Smooth muscle cell (in vitro differentiated cells): ENCODE data around the gene EXOC4. TPM values are rescaled to one million over a fixed set of nuclear protein-coding genes. Genes with fewer than 3 reads are reported as not detected.

Experiments used
- DNase-seq: peaks from one replicate; lab custom pipeline; 2025; ENCODE audit not compliant: unreplicated experiment; lab: John Stamatoyannopoulos, UW
- H2AFZ ChIP-seq: fragments of 200-600 bp; sonication (generic); 2 replicates; pipeline ENCODE4 v1.6.0; 2016; ENCODE audit warnings: antibody characterized with exemption, low read depth, mild to moderate bottlenecking
- H3F3A ChIP-seq: fragments of 200-600 bp; sonication (generic); 2 replicates; pipeline ENCODE4 v1.6.0; 2017; ENCODE audit warnings: antibody characterized with exemption, low read depth
- H3K27ac ChIP-seq: fragments of 200-600 bp; sonication (generic); 2 replicates; pipeline ENCODE4 v1.5.1; 2016; ENCODE audit warnings: low read depth, mild to moderate bottlenecking
- H3K27me3 ChIP-seq: fragments of 200-600 bp; sonication (generic); 2 replicates; pipeline ENCODE4 v1.6.1; 2016; ENCODE audit warnings: low read depth, mild to moderate bottlenecking
- H3K36me3 ChIP-seq: fragments of 200-600 bp; sonication (generic); 2 replicates; pipeline ENCODE4 v1.5.1; 2016; ENCODE audit warnings: low read depth
- H3K4me1 ChIP-seq: fragments of 200-600 bp; sonication (generic); 2 replicates; pipeline ENCODE4 v1.5.1; 2016; ENCODE audit warnings: low read depth
- H3K4me2 ChIP-seq: fragments of 200-600 bp; sonication (generic); 2 replicates; pipeline ENCODE4 v1.6.0; 2016; ENCODE audit warnings: mild to moderate bottlenecking
- H3K4me3 ChIP-seq: fragments of 200-600 bp; sonication (generic); 2 replicates; pipeline ENCODE4 v1.5.1; 2016; ENCODE audit warnings: mild to moderate bottlenecking
- H3K79me2 ChIP-seq: fragments of 200-600 bp; sonication (generic); 2 replicates; pipeline ENCODE4 v1.6.0; 2016; ENCODE audit warnings: low read depth, mild to moderate bottlenecking
- H3K9ac ChIP-seq: fragments of 200-600 bp; sonication (generic); 2 replicates; pipeline ENCODE4 v1.6.0; 2016; ENCODE audit warnings: low read depth
- H3K9me3 ChIP-seq: fragments of 200-600 bp; sonication (generic); replicated peaks from 2 replicates; pipeline ENCODE4 v1.5.1; 2016; ENCODE audit warnings: low read depth
- H4K20me1 ChIP-seq: fragments of 200-600 bp; sonication (generic); 2 replicates; pipeline ENCODE4 v1.6.0; 2016; ENCODE audit warnings: low read depth
- CTCF ChIP-seq: fragments of 200-600 bp; sonication (generic); IDR thresholded peaks from 2 replicates; pipeline ENCODE4 v1.5.1; 2017; ENCODE audit warnings: borderline replicate concordance, mild to moderate bottlenecking, antibody characterized with exemption; ENCODE audit not compliant: insufficient read depth, poor library complexity, severe bottlenecking
- whole genome bisulfite sequencing: methylation state at CpG from one replicate; pipeline ENCODE4 v1.1.7; 2016; ENCODE audit warnings: low lambda C conversion rate; 5-methylcytosine and 5-hydroxymethylcytosine counted together
- polyA plus RNA-seq: library from polyadenylated mRNA; unstranded; fragments of >200 nt; fragmentation: Nextera tagmentation; extraction: Ambion mirVana; gene quantifications from 2 replicates; pipeline ENCODE4 v1.2.1, GENCODE V29; 2016
- total RNA-seq: library from RNA; depleted of rRNA; stranded (reverse); fragments of >200 nt; gene quantifications from 2 replicates; pipeline ENCODE4 v1.2.3, GENCODE V29; 2014

Gene EXOC4
- total and polyA plus RNA-seq, 2 experiments from 2014 or later = 21.5 to 47.1 TPM

GRCh38 chr7:133481676-133482075, 228.8 kb downstream of the EXOC4 start:
- DNase-seq = no peak
- H3K9me3 ChIP-seq = no peaks in the 10 kb centered on the region
- H3K4me3 ChIP-seq = no peak overlapping the region
- no peak for TF ChIP-seq CTCF
- H3F3A ChIP-seq = no peaks in the 10 kb centered on the region
- peaks cover under 1% of the 10 kb centered on the region for H3K36me3 ChIP-seq
- no peaks in the 10 kb centered on the region for H3K4me1 ChIP-seq
- no peak overlapping the region for H2AFZ ChIP-seq
- H3K9ac ChIP-seq = no peak overlapping the region
- no peak overlapping the region for H3K4me2 ChIP-seq
- H4K20me1 ChIP-seq = peaks cover 22% of the 10 kb centered on the region
- WGBS = 79% methylated on average over 3 of the region's 3 CpGs
- H3K27ac ChIP-seq = no peak overlapping the region
- no peaks in the 10 kb centered on the region for H3K27me3 ChIP-seq
- no peaks in the 10 kb centered on the region for H3K79me2 ChIP-seq

- no peaks in the 10 kb centered on the region for H3K79me2 ChIP-seq
- no peak overlapping the region for H2AFZ ChIP-seq
- H3F3A ChIP-seq = no peaks in the 10 kb centered on the region
- no peaks in the 10 kb centered on the region for H3K9me3 ChIP-seq
- H3K4me3 ChIP-seq = no peak overlapping the region
- H3K27ac ChIP-seq = no peak overlapping the region
- H4K20me1 ChIP-seq = peaks cover 22% of the 10 kb centered on the region
- no peak overlapping the region for H3K4me2 ChIP-seq
- no peak for DNase-seq
- H3K9ac ChIP-seq = no peak overlapping the region
- H3K36me3 ChIP-seq = no peaks in the 10 kb centered on the region
- TF ChIP-seq CTCF = no peak
- no peaks in the 10 kb centered on the region for H3K4me1 ChIP-seq
- 100% methylated on average over 1 of the region's 1 CpG for WGBS
- H3K27me3 ChIP-seq = no peaks in the 10 kb centered on the region
These were observed 229.7 kb downstream of the EXOC4 start for GRCh38 chr7:133482599-133482998.

DNA sequence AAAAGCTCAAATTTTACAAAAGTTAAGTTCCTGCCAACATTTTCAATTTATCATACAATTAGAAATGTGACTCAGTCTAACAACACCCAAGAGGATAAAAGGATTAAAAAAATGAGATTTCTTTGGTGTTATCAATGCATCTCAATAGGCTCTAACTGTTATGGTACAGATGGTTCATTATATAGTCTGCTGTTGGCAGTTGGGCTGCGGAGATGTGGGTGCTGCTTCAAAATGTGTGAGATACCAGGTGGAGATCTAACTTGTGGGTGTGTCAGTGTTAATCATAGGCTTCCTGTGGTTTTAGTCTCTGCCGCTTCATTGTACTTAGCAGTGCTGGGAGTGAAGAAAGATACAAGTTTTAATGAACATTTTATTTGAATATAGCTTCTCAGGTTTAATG, 231.2 kb downstream of the EXOC4 start:
- Histone ChIP-seq H3K27ac (no peak overlapping the region), H3K4me1 (no peaks in the 10 kb centered on the region), H3K36me3 (no peaks in the 10 kb centered on the region), H2AFZ (no peak overlapping the region), H3K27me3 (no peaks in the 10 kb centered on the region), H3K4me3 (no peak overlapping the region), H3K4me2 (no peak overlapping the region), H3K9me3 (no peaks in the 10 kb centered on the region), H3K79me2 (no peaks in the 10 kb centered on the region), H3F3A (no peaks in the 10 kb centered on the region), H4K20me1 (peaks cover 15% of the 10 kb centered on the region), H3K9ac (no peak overlapping the region)
- no peak for DNase-seq
- 73% methylated on average over 2 of the region's 2 CpGs for WGBS
- no peak for TF ChIP-seq CTCF

- no peak for TF ChIP-seq CTCF
- 90% methylated on average over 3 of the region's 3 CpGs for WGBS
These were observed 237.0 kb downstream of the EXOC4 start for GRCh38 chr7:133489906-133490305.

More at GRCh38 chr7:133489906-133490305, 237.0 kb downstream of the EXOC4 start:
- no peaks in the 10 kb centered on the region for H3K79me2 ChIP-seq
- peaks cover 7% of the 10 kb centered on the region for H3F3A ChIP-seq
- no peak for DNase-seq
- H3K27me3 ChIP-seq = no peaks in the 10 kb centered on the region
- no peak overlapping the region for H3K9ac ChIP-seq
- H4K20me1 ChIP-seq = peaks cover 16% of the 10 kb centered on the region
- no peak overlapping the region for H3K4me2 ChIP-seq
- H3K36me3 ChIP-seq = peaks cover 4% of the 10 kb centered on the region
- no peak overlapping the region for H3K4me3 ChIP-seq
- no peaks in the 10 kb centered on the region for H3K9me3 ChIP-seq
- H3K27ac ChIP-seq = no peak overlapping the region
- no peak overlapping the region for H2AFZ ChIP-seq
- H3K4me1 ChIP-seq = no peaks in the 10 kb centered on the region
